Panc1 (cell line): ENCODE data around the gene GRIFIN.

Source experiments
- POLR2AphosphoS5 ChIP-seq: IDR thresholded peaks from 2 replicates; pipeline ENCODE4 v1.6.1; 2012; ENCODE audit warnings: mild to moderate bottlenecking, low read depth, low read length, moderate library complexity
- REST ChIP-seq, 2 experiments: IDR thresholded peaks; 2 replicates each; pipeline ENCODE4 v1.6.1; 2011 to 2012; ENCODE audit warnings: low read depth in 2 of 2, control low read depth in 1 of 2, low read length in 1 of 2, mild to moderate bottlenecking in 1 of 2, moderate library complexity in 1 of 2; ENCODE audit not compliant: insufficient read depth in 1 of 2
- TCF7L2 ChIP-seq: IDR thresholded peaks from 2 replicates; pipeline ENCODE4 v1.6.1; 2011; ENCODE audit warnings: mild to moderate bottlenecking, low read depth, low read length, inconsistent platforms
- TF ChIP-seq, protein P1 (sequence below): fragments of 450-650 bp; IDR thresholded peaks from 2 replicates; pipeline ENCODE4 v1.5.1; 2017; ENCODE audit warnings: mild to moderate bottlenecking

- TF ChIP-seq, protein P1, sequence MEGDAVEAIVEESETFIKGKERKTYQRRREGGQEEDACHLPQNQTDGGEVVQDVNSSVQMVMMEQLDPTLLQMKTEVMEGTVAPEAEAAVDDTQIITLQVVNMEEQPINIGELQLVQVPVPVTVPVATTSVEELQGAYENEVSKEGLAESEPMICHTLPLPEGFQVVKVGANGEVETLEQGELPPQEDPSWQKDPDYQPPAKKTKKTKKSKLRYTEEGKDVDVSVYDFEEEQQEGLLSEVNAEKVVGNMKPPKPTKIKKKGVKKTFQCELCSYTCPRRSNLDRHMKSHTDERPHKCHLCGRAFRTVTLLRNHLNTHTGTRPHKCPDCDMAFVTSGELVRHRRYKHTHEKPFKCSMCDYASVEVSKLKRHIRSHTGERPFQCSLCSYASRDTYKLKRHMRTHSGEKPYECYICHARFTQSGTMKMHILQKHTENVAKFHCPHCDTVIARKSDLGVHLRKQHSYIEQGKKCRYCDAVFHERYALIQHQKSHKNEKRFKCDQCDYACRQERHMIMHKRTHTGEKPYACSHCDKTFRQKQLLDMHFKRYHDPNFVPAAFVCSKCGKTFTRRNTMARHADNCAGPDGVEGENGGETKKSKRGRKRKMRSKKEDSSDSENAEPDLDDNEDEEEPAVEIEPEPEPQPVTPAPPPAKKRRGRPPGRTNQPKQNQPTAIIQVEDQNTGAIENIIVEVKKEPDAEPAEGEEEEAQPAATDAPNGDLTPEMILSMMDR = no peak
- no peak for TF ChIP-seq POLR2AphosphoS5
- no peak for TF ChIP-seq REST (IDR thresholded peaks at IDR 0.05; ENCODE audit: insufficient read depth in 1 of 2, low read depth in 2 of 2, low read length in 1 of 2)
- TF ChIP-seq TCF7L2 = no peak
Measured at GRCh38 chr7:2450198-2451107, 25.7 kb downstream of the GRIFIN start.
